Stomach (tissue), 9 donors: ENCODE results near the gene SPN. TPM values are rescaled to one million over a fixed set of nuclear protein-coding genes. Genes with fewer than 3 reads are reported as not detected.

Experiments used
- DNase-seq, 2 donors: peaks; one replicate each; pipeline versions ENCODE4 v3.0.0 to v3.0.0-alpha.2; 2013 to 2019
- H3K27ac ChIP-seq, 5 donors: fragments of 200-600 bp in 4 of 5; sonication (generic) in 4 of 5; one replicate each; pipeline ENCODE4 v1.5.1; 2013 to 2019; ENCODE audit warnings: mild to moderate bottlenecking in 1 of 5, moderate library complexity in 1 of 5
- H3K27me3 ChIP-seq, 3 donors: fragments of 200-600 bp; sonication (generic); one replicate each; pipeline ENCODE4 v1.5.1; 2017 to 2019; ENCODE audit warnings: mixed run types in 1 of 3
- H3K36me3 ChIP-seq, 4 donors: fragments of 200-600 bp; sonication (generic); 1 replicate in 3 of 4; 2 replicates in 1 of 4; pipeline ENCODE4 v1.5.1; 2016 to 2019
- H3K4me1 ChIP-seq, 4 donors: fragments of 200-600 bp; sonication (generic); one replicate each; pipeline ENCODE4 v1.5.1; 2016 to 2019
- H3K4me3 ChIP-seq, 4 donors: fragments of 200-600 bp; sonication (generic) in 3 of 4; one replicate each; pipeline ENCODE4 v1.5.1; 2016 to 2019; ENCODE audit warnings: mild to moderate bottlenecking in 1 of 4
- H3K9me3 ChIP-seq, 4 donors: fragments of 200-600 bp; sonication (generic); one replicate each; pipeline ENCODE4 v1.5.1; 2016 to 2019
- EP300 ChIP-seq: sonication (generic); formaldehyde crosslinking; IDR thresholded peaks from one replicate; pipeline ENCODE4 v1.6.1; 2017; ENCODE audit warnings: antibody characterized with exemption
- WGBS, 5 donors: extraction: QIAGEN DNeasy Blood & Tissue Kit in 3 of 5; methylation state at CpG; one replicate each; pipeline versions ENCODE4 v1.1.5 to v1.1.7; 2013 to 2018; 5-methylcytosine and 5-hydroxymethylcytosine counted together
- intact Hi-C: fragments of 100-400 bp; cut with DNase I; formaldehyde crosslinking; loops from one replicate; pipeline ENCODE4 v1.15.1; 2023; ENCODE audit warnings: low total_unique reads
- polyA plus RNA-seq, 3 donors: library from polyadenylated mRNA; stranded (reverse); fragments of 200-250 nt; gene quantifications; one replicate each; pipeline ENCODE4 v1.2.3, GENCODE V29; 2013
- total RNA-seq, 5 donors: library from RNA; depleted of rRNA; stranded (reverse); fragments of >200 nt; gene quantifications; one replicate each; pipeline versions ENCODE4 v1.1.0 to v1.2.3, GENCODE V29; 2014 to 2016
- donor health status: healthy with polysubstance abuse.
- donor health status: Bipolar disorder and iron deficiency.
- donor health status: healthy.

Gene SPN
- total and polyA plus RNA-seq, 8 donors = 0.68 to 20.1 (median 1.9) TPM

- 19 to 37% (median 30%) methylated on average over 4 of the region's 4 CpGs for WGBS, 5 donors
- intact Hi-C loops = no loop called here
- no peak overlapping the region for H3K27ac ChIP-seq
- no peak for DNase-seq
- no peak for TF ChIP-seq EP300
- no peaks in the 10 kb centered on the region for H3K9me3 ChIP-seq
- no peak overlapping the region for H3K4me3 ChIP-seq
- H3K36me3 ChIP-seq = no peaks in the 10 kb centered on the region
- H3K4me1 ChIP-seq = peaks cover 0 to 5% (median 0%) of the 10 kb centered on the region in 4 donors
- H3K27me3 ChIP-seq = no peaks in the 10 kb centered on the region
Observed at GRCh38 chr16:29719063-29719462, 56.0 kb downstream of the SPN start.

Other genes with a start within 250 kb of the SPN start
- 100 to 1,000 TPM in 1 of 5 donors, 10 to 100 TPM in 2, 1 to 10 TPM in 1, not detected in 1; 1.8 to 366 (median 27.0) TPM for gene BOLA2, start 208.9 kb upstream of the SPN start, total RNA-seq
- gene BOLA2, start 208.9 kb upstream of the SPN start, polyA plus RNA-seq = 10 to 100 TPM; 23.7 to 27.7 (median 25.4) TPM
- gene SLX1B, start 208.7 kb upstream of the SPN start, total RNA-seq = 100 to 1,000 TPM in 1 of 5 donors, 10 to 100 TPM in 1, 1 to 10 TPM in 1, not detected in 2; 4.2 to 103 (median 19.6) TPM
- 10 to 100 TPM; 11.0 to 32.7 (median 18.6) TPM for gene SLX1B, start 208.7 kb upstream of the SPN start, polyA plus RNA-seq
- 10 to 100 TPM in 1 of 5 donors, 1 to 10 TPM in 3, not detected in 1; 2.6 to 60.3 (median 6.8) TPM for gene SULT1A4, start 203.3 kb upstream of the SPN start, total RNA-seq
- gene SULT1A4, start 203.3 kb upstream of the SPN start, polyA plus RNA-seq = 10 to 100 TPM in 2 of 3 donors, 1 to 10 TPM in 1; 8.0 to 34.5 (median 17.7) TPM
- 100 to 1,000 TPM in 2 of 5 donors, 10 to 100 TPM in 3; 64.8 to 181 (median 93.2) TPM for gene NPIPB12, start 156.8 kb upstream of the SPN start, total RNA-seq
- gene NPIPB12, start 156.8 kb upstream of the SPN start, polyA plus RNA-seq = 10 to 100 TPM; 19.2 to 83.1 (median 55.9) TPM
- gene QPRT, start 15.9 kb downstream of the SPN start, total RNA-seq = 100 to 1,000 TPM in 1 of 5 donors, 1 to 10 TPM in 3, not detected in 1; 5.1 to 114 (median 7.8) TPM
- 10 to 100 TPM in 1 of 3 donors, 1 to 10 TPM in 2; 2.4 to 11.6 (median 7.3) TPM for gene QPRT, start 15.9 kb downstream of the SPN start, polyA plus RNA-seq
- gene C16orf54, start 82.7 kb downstream of the SPN start, total RNA-seq = 1 to 10 TPM in 2 of 5 donors, under 1 TPM in 1, not detected in 2; 0.37 to 3.5 (median 2.3) TPM
- gene C16orf54, start 82.7 kb downstream of the SPN start, polyA plus RNA-seq = under 1 TPM; 0.48 to 1.00 (median 0.92) TPM
- 10 to 100 TPM in 1 of 5 donors, 1 to 10 TPM in 1, not detected in 3; 1.1 to 33.6 TPM for gene ZG16, start 115.0 kb downstream of the SPN start, total RNA-seq
- gene ZG16, start 115.0 kb downstream of the SPN start, polyA plus RNA-seq = under 1 TPM in 1 of 3 donors, not detected in 2; 0.76 TPM
- 100 to 1,000 TPM in 1 of 5 donors, 10 to 100 TPM in 4; 11.1 to 229 (median 26.8) TPM for gene KIF22, start 127.5 kb downstream of the SPN start, total RNA-seq
- gene KIF22, start 127.5 kb downstream of the SPN start, polyA plus RNA-seq = 10 to 100 TPM; 53.6 to 88.5 (median 59.2) TPM
- gene MAZ, start 143.3 kb downstream of the SPN start, total RNA-seq = 100 to 1,000 TPM in 4 of 5 donors, 10 to 100 TPM in 1; 11.7 to 865 (median 117) TPM
- gene MAZ, start 143.3 kb downstream of the SPN start, polyA plus RNA-seq = 100 to 1,000 TPM in 2 of 3 donors, 10 to 100 TPM in 1; 79.9 to 160 (median 102) TPM
- 10 to 100 TPM in 1 of 5 donors, 1 to 10 TPM in 2, not detected in 2; 4.0 to 17.4 (median 4.6) TPM for gene PRRT2, start 148.9 kb downstream of the SPN start, total RNA-seq
- gene PRRT2, start 148.9 kb downstream of the SPN start, polyA plus RNA-seq = under 1 TPM in 2 of 3 donors, not detected in 1; 0.62 to 0.83 TPM
- gene PAGR1, start 152.9 kb downstream of the SPN start, total RNA-seq = 100 to 1,000 TPM in 1 of 5 donors, 10 to 100 TPM in 3, 1 to 10 TPM in 1; 7.1 to 124 (median 19.8) TPM
- 10 to 100 TPM; 24.0 to 31.6 (median 27.1) TPM for gene PAGR1, start 152.9 kb downstream of the SPN start, polyA plus RNA-seq
- 100 to 1,000 TPM in 4 of 5 donors, 10 to 100 TPM in 1; 92.2 to 453 (median 154) TPM for gene MVP, start 157.2 kb downstream of the SPN start, total RNA-seq
- gene MVP, start 157.2 kb downstream of the SPN start, polyA plus RNA-seq = 100 to 1,000 TPM; 101 to 122 (median 116) TPM
- 10 to 100 TPM in 4 of 5 donors, 1 to 10 TPM in 1; 2.3 to 91.5 (median 54.5) TPM for gene CDIPT, start 200.0 kb downstream of the SPN start, total RNA-seq
- gene CDIPT, start 200.0 kb downstream of the SPN start, polyA plus RNA-seq = 10 to 100 TPM; 51.6 to 72.6 (median 53.9) TPM
- gene SEZ6L2, start 236.3 kb downstream of the SPN start, total RNA-seq = 10 to 100 TPM in 2 of 5 donors, 1 to 10 TPM in 2, not detected in 1; 6.2 to 31.4 (median 12.0) TPM
- 1 to 10 TPM; 1.5 to 7.7 (median 7.6) TPM for gene SEZ6L2, start 236.3 kb downstream of the SPN start, polyA plus RNA-seq
- gene ASPHD1, start 237.2 kb downstream of the SPN start, total RNA-seq = 10 to 100 TPM in 1 of 5 donors, 1 to 10 TPM in 2, not detected in 2; 4.5 to 11.0 (median 8.4) TPM
- gene ASPHD1, start 237.2 kb downstream of the SPN start, polyA plus RNA-seq = 10 to 100 TPM; 11.6 to 29.8 (median 15.7) TPM